Liver (tissue), 3 donors: ENCODE measurements around the gene ANTXR2.

Source experiments
- CTCF ChIP-seq: fragments of 150-350 bp; IDR thresholded peaks from 2 replicates; pipeline ENCODE4 v1.5.1; 2017; ENCODE audit warnings: improper control_type of control experiment, low read depth, low read length; ENCODE audit not compliant: missing input control
- JUND ChIP-seq, 2 donors: IDR thresholded peaks; 2 replicates each; pipeline ENCODE4 v1.6.1; 2016; ENCODE audit warnings: antibody characterized with exemption in 2 of 2
- MAX ChIP-seq: IDR thresholded peaks from 2 replicates; pipeline ENCODE4 v1.6.1; 2016; ENCODE audit warnings: antibody characterized with exemption
- donor health status: healthy.
- donor health status: healthy.

GRCh38 chr4:80074651-80075050, 1.6 kb upstream of the ANTXR2 start:
- no peak for TF ChIP-seq CTCF
- no peak for TF ChIP-seq MAX
- TF ChIP-seq JUND (IDR thresholded peaks at IDR 0.05) = no peak
